ENCODE data around the gene UNC5A. TPM values are rescaled to one million over a fixed set of nuclear protein-coding genes. Genes with fewer than 3 reads are reported as not detected.

Gene UNC5A
- total and polyA plus RNA-seq, 2 of the 8 experiments (the other 6 are each of a cell fraction or from before 2014, with no cell fraction given): 4.0 to 7.6 TPM

GRCh38 chr5:176768174-176768970, 42.0 kb upstream of the UNC5A start (continued):
- no peak for TF ChIP-seq CHD7 (IDR thresholded peaks at IDR 0.05; ENCODE audit: insufficient replicate concordance, low read length)

Data from H1 (cell line).